ENCODE results near the gene BMX.

DNA sequence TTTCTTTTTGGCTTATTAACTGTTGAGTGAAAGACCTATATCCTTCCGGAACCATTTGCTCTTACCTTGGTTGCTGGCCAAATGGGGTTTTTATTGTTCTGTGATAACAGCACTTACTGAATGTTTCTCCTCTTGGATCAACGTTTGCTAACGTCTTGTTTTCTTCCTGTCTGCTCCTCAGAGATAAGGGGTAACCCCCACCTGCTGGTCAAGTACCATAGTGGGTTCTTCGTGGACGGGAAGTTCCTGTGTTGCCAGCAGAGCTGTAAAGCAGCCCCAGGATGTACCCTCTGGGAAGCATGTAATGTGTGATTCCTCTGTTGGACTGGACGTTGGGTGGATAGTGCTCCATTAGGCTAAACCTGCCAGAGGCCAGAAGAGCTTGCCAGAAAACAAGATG, 15.3 kb downstream of the BMX start:
- TF ChIP-seq, protein P1, sequence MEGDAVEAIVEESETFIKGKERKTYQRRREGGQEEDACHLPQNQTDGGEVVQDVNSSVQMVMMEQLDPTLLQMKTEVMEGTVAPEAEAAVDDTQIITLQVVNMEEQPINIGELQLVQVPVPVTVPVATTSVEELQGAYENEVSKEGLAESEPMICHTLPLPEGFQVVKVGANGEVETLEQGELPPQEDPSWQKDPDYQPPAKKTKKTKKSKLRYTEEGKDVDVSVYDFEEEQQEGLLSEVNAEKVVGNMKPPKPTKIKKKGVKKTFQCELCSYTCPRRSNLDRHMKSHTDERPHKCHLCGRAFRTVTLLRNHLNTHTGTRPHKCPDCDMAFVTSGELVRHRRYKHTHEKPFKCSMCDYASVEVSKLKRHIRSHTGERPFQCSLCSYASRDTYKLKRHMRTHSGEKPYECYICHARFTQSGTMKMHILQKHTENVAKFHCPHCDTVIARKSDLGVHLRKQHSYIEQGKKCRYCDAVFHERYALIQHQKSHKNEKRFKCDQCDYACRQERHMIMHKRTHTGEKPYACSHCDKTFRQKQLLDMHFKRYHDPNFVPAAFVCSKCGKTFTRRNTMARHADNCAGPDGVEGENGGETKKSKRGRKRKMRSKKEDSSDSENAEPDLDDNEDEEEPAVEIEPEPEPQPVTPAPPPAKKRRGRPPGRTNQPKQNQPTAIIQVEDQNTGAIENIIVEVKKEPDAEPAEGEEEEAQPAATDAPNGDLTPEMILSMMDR (IDR thresholded peaks at IDR 0.05): no peak
- no peak for TF ChIP-seq POLR2AphosphoS5 (IDR thresholded peaks at IDR 0.05)
- TF ChIP-seq POLR2A (IDR thresholded peaks at IDR 0.05): no peak

Data from gastroesophageal sphincter (tissue), 3 donors.